Right cardiac atrium (tissue), 5 donors: ENCODE results near the gene ZBTB22. TPM values are rescaled to one million over a fixed set of nuclear protein-coding genes. Genes with fewer than 3 reads are reported as not detected.
"Not testable (repeated sequence)": the region's sequence is repeated elsewhere in the genome, so short reads cannot be mapped to it uniquely, and the experiment has no call there.

Experiments
- ATAC-seq, 2 donors: fragments of 200-7000 bp; cut with Tn5 transposase; one replicate each; pipeline versions ENCODE4 v1.8.0 to v1.9.1; 2020; ENCODE audit warnings: moderate library complexity in 2 of 2, mild to moderate bottlenecking in 1 of 2
- DNase-seq, 3 donors: peaks; one replicate each; pipeline ENCODE4 v3.0.0-alpha.2; 2020
- H3K27ac ChIP-seq: one replicate; pipeline ENCODE4 v1.5.1; 2013; ENCODE audit warnings: mild to moderate bottlenecking, low read length, control low read depth, moderate library complexity
- H3K27me3 ChIP-seq: one replicate; pipeline ENCODE4 v1.6.1; 2013; ENCODE audit not compliant: control insufficient read depth, insufficient read depth
- H3K4me1 ChIP-seq: one replicate; pipeline ENCODE4 v1.6.1; 2013; ENCODE audit warnings: low read length; ENCODE audit not compliant: control insufficient read depth, insufficient read depth
- H3K4me3 ChIP-seq: one replicate; pipeline ENCODE4 v1.5.1; 2013; ENCODE audit warnings: low read length, control low read depth
- H3K9me3 ChIP-seq: one replicate; pipeline ENCODE4 v1.6.1; 2013; ENCODE audit warnings: low read length; ENCODE audit not compliant: control insufficient read depth
- WGBS: extraction: QIAGEN DNeasy Blood & Tissue Kit; methylation state at CpG from one replicate; pipeline ENCODE4 v1.1.7; 2013; 5-methylcytosine and 5-hydroxymethylcytosine counted together
- intact Hi-C, 4 donors: fragments of 100-400 bp; cut with DNase I; formaldehyde crosslinking; loops; one replicate each; pipeline versions ENCODE4 v1.11.0 to v1.14.0; 2022 to 2023
- polyA plus RNA-seq: library from polyadenylated mRNA; stranded (reverse); fragments of 200-250 nt; gene quantifications from one replicate; pipeline ENCODE4 v1.2.3, GENCODE V29; 2013
- total RNA-seq, 4 donors: library from RNA; stranded (reverse); fragmentation: NEBNext Ultra II Directional; extraction: Animal tissue kit (Norgen Biotek cat#: 25700); gene quantifications; one replicate each; pipeline ENCODE4 v1.2.1, GENCODE V29; 2021
- donor health status: healthy with polysubstance abuse.
- donor health status: DM: no; HTN: yes; CAD: no.
- donor health status: DM: no; HTN: no; CAD: no.
- donor health status: DM: no; HTN: yes; CAD: no; lungs with severe emphysema.
- donor health status: DM: yes; HTN: yes; CAD: no.

Gene ZBTB22
- total and polyA plus RNA-seq, 5 donors, result 12.5 to 18.2 (median 14.9) TPM

- DNase-seq (peak in 1 of 3 donors; percentile 57), ATAC-seq (peak in 1 of 2 donors; percentile 2)
- H3K27ac ChIP-seq, result peak overlapping the region; percentile 8
- H3K4me1 ChIP-seq, result peaks cover 10% of the 10 kb centered on the region
- no peaks in the 10 kb centered on the region for H3K9me3 ChIP-seq
- H3K27me3 ChIP-seq, result no peaks in the 10 kb centered on the region
- H3K4me3 ChIP-seq, result peak overlapping the region; percentile 99
- intact Hi-C loops, result no loop called here
- 14% methylated on average over 21 of the region's 21 CpGs for WGBS
These were observed 29.2 kb downstream of the ZBTB22 start for GRCh38 chr6:33288141-33288920.

- no peaks in the 10 kb centered on the region for H3K9me3 ChIP-seq
- no peak overlapping the region for H3K4me3 ChIP-seq
- ATAC-seq (no peak), DNase-seq (peak in 1 of 3 donors; percentile 56)
- intact Hi-C loops, result no loop called here
- peaks cover 10% of the 10 kb centered on the region for H3K4me1 ChIP-seq
- whole genome bisulfite sequencing, result 89% methylated on average over 22 of the region's 22 CpGs
- no peak overlapping the region for H3K27ac ChIP-seq
- H3K27me3 ChIP-seq, result no peaks in the 10 kb centered on the region
These were observed 30.3 kb downstream of the ZBTB22 start for GRCh38 chr6:33286946-33287914.

GRCh38 chr6:33285214-33285613, 32.3 kb downstream of the ZBTB22 start:
- H3K9me3 ChIP-seq, H3K27ac ChIP-seq, DNase-seq, H3K4me3 ChIP-seq, ATAC-seq, intact Hi-C loops, H3K4me1 ChIP-seq, H3K27me3 ChIP-seq: not testable (repeated sequence)
- 90% methylated on average over 4 of the region's 4 CpGs for WGBS

DNA sequence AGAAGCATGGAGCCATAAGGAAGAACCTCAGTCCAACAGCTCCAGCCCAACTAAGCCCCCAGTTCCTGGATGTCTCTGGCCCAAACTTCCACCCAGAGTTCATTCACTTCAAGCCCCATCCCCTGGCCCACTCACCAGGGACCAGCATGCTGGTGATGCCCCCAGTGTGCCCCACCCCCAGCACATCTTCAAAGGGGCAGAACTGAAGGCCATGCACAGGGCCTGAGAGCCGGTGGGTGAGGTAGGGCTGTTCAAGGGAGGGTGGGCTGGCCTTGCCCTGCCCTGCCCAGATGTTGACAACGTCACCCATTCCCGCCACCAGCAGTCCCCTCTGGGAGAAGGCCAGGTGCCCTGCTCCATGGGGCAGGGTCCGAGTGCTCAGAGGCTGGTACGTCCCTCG, 37.0 kb downstream of the ZBTB22 start:
- H3K4me3 ChIP-seq, result no peak overlapping the region
- intact Hi-C loops, result no loop called here
- H3K27me3 ChIP-seq, result no peaks in the 10 kb centered on the region
- ATAC-seq (no peak), DNase-seq (no peak)
- H3K4me1 ChIP-seq, result no peaks in the 10 kb centered on the region
- 86% methylated on average over 6 of the region's 6 CpGs for WGBS
- no peaks in the 10 kb centered on the region for H3K9me3 ChIP-seq
- no peak overlapping the region for H3K27ac ChIP-seq

GRCh38 chr6:33279971-33280511, 37.5 kb downstream of the ZBTB22 start:
- intact Hi-C loops, result no loop called here
- no peak overlapping the region for H3K27ac ChIP-seq
- 62% methylated on average over 5 of the region's 5 CpGs for WGBS

DNA sequence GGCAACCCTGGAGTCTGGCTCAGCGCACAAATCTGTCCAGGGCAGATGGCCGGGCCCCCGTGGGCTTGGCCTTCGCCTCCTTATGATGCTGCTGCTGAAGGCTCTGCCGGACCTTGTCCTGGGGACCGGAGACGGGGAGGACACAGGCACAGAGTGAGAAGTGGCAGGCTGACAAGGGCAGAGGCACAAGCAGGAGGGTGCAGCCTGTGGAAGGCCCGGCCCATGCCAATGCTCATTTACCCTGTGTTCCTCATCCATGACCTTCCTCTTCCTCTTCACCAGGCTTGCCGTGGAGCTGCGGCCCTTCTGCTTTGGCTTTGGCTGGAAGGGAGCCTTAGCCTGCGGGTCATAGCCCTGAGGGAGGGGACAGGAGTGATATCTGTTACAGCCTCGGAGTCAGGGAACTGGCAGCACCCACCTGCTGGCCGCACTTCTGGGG, 38.3 kb downstream of the ZBTB22 start:
- no peak for ATAC-seq
- no peak overlapping the region for H3K4me3 ChIP-seq
- H3K4me1 ChIP-seq, result no peaks in the 10 kb centered on the region
- 75% methylated on average over 13 of the region's 13 CpGs for whole genome bisulfite sequencing
- H3K27me3 ChIP-seq, result no peaks in the 10 kb centered on the region
- DNase-seq, result peak in 1 of 3 donors; percentile 55
- intact Hi-C loops, result no loop called here
- H3K27ac ChIP-seq, result no peak overlapping the region
- no peaks in the 10 kb centered on the region for H3K9me3 ChIP-seq

More at GRCh38 chr6:33279971-33280511, 37.5 kb downstream of the ZBTB22 start:
- no peak overlapping the region for H3K4me3 ChIP-seq
- H3K4me1 ChIP-seq, result no peaks in the 10 kb centered on the region
- DNase-seq (no peak), ATAC-seq (no peak)
- no peaks in the 10 kb centered on the region for H3K9me3 ChIP-seq
- H3K27me3 ChIP-seq, result no peaks in the 10 kb centered on the region

GRCh38 chr6:33278810-33279209, 38.7 kb downstream of the ZBTB22 start:
- WGBS, result 89% methylated on average over 3 of the region's 3 CpGs
- Histone ChIP-seq H3K4me3 (no peak overlapping the region), H3K27me3 (no peaks in the 10 kb centered on the region), H3K4me1 (no peaks in the 10 kb centered on the region), H3K9me3 (no peaks in the 10 kb centered on the region), H3K27ac (no peak overlapping the region)
- DNase-seq, result no peak
- no peak for ATAC-seq
- intact Hi-C loops, result no loop called here

- Histone ChIP-seq H3K4me3 (no peak overlapping the region), H3K4me1 (no peaks in the 10 kb centered on the region), H3K27ac (no peak overlapping the region), H3K9me3 (no peaks in the 10 kb centered on the region), H3K27me3 (no peaks in the 10 kb centered on the region)
- intact Hi-C loops, result no loop called here
- 76% methylated on average over 9 of the region's 9 CpGs for WGBS
- DNase-seq (no peak), ATAC-seq (no peak)
These were observed 39.2 kb downstream of the ZBTB22 start for GRCh38 chr6:33278392-33278741.

- 38% methylated on average over 39 of the region's 39 CpGs for WGBS
- Histone ChIP-seq H3K4me3 (peak overlapping the region; percentile 38), H3K27ac (peak overlapping the region; percentile 76), H3K4me1 (no peaks in the 10 kb centered on the region), H3K27me3 (no peaks in the 10 kb centered on the region), H3K9me3 (no peaks in the 10 kb centered on the region)
- ATAC-seq (peak; percentile 2), DNase-seq (peak in 2 of 3 donors; percentile 55 to 71)
- intact Hi-C loops, result no loop called here
These were observed 39.7 kb downstream of the ZBTB22 start for GRCh38 chr6:33277663-33278391.

DNA sequence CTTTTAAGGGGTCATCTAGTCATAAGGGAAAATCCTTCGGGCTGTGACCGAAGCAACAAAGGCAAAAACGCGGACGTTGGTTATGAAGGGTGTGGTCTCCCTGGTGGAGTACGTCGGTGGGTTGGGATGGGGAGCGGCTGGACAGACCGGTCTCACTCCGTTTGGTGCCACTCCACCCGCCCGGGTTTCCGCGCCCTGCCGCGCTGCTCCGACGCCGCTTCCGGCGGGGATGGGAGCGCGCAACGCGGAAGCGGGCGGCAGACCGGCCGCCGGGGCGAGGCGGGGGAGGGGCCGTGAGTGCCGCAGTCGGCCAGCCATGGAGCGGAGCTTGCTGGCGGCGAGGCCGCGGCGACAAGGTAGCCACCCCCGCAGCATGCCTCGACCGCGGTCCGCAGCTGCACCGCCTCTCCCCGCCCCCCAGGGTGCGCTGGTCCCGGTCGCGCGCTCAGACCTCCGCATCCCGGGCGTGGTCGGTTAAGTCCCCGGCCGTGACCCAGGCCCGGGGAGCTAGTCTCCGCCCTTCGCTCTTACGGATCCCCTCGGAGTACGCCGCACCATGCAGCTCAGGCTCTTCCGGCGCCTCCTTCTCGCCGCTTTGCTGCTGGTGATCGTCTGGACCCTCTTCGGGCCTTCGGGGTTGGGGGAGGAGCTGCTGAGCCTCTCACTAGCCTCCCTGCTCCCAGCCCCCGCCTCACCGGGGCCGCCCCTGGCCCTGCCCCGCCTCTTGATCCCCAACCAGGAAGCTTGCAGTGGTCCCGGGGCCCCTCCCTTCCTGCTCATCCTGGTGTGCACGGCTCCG, 40.5 kb downstream of the ZBTB22 start, which contains the start of gene B3GALT4:
B3GALT4 (plus strand) TSS at position 260 of the 799 bp plus-strand sequence; CDS start at position 557, 297 bp downstream.
- Histone ChIP-seq H3K9me3 (no peaks in the 10 kb centered on the region), H3K27ac (peak within 1 kb of the TSS; percentile 76), H3K4me1 (no peaks in the 10 kb centered on the region), H3K27me3 (no peaks in the 10 kb centered on the region), H3K4me3 (peak within 1 kb of the TSS; percentile 38)
- DNase-seq, result peak; percentile 82 to 93 (median 93)
- under 1% methylated on average over 80 of the region's 80 CpGs for WGBS
- ATAC-seq, result peak; percentile 79
- intact Hi-C loops, result no loop called here
